Activated T-helper 2 cell treated with anti-CD3 and anti-CD28 coated beads, Interferon-gamma antibody, Interleukin-2, Interleukin-4, amounts not matched to agents 10 μg/mL and 5 μg/mL and 100 μg/mL, durations not matched to agents 14 hours and 24 hours and 36 hours (primary cell): Measurements from ENCODE around the gene RNU1-3. TPM values are rescaled to one million over a fixed set of nuclear protein-coding genes. Genes with fewer than 3 reads are reported as not detected.
"Not testable (repeated sequence)": the region's sequence is repeated elsewhere in the genome, so short reads cannot be mapped to it uniquely, and the experiment has no call there.

Experiments
- DNase-seq: peaks from one replicate; pipeline ENCODE4 v3.0.0; 2021; ENCODE audit warnings: low spot score
- H3K27ac Mint-ChIP-seq: one replicate; pipeline ENCODE4 v1.8.0; 2021; ENCODE audit warnings: mixed read lengths
- H3K27me3 Mint-ChIP-seq: one replicate; pipeline ENCODE4 v1.8.0; 2021; ENCODE audit warnings: low read depth, mixed read lengths
- H3K36me3 Mint-ChIP-seq: one replicate; pipeline ENCODE4 v1.8.0; 2021; ENCODE audit warnings: low read depth, mixed read lengths
- H3K4me1 Mint-ChIP-seq: one replicate; pipeline ENCODE4 v1.8.0; 2021; ENCODE audit warnings: low read depth, mixed read lengths
- H3K4me3 Mint-ChIP-seq: one replicate; pipeline ENCODE4 v1.8.0; 2021; ENCODE audit warnings: low read depth, mild to moderate bottlenecking, moderate library complexity, mixed read lengths
- H3K9me3 Mint-ChIP-seq: one replicate; pipeline ENCODE4 v1.8.0; 2021; ENCODE audit warnings: mixed read lengths
- intact Hi-C: fragments of 100-400 bp; cut with micrococcal nuclease; formaldehyde crosslinking; loops from one replicate; pipeline ENCODE4 v1.15.1; 2023
- total RNA-seq: library from RNA; stranded (reverse); gene quantifications from 2 replicates; pipeline ENCODE4 v1.2.3, GENCODE V29; 2022

RNU1-3 gene
- total RNA-seq, 1 donor from 2014 or later, result 2,369 TPM

DNA sequence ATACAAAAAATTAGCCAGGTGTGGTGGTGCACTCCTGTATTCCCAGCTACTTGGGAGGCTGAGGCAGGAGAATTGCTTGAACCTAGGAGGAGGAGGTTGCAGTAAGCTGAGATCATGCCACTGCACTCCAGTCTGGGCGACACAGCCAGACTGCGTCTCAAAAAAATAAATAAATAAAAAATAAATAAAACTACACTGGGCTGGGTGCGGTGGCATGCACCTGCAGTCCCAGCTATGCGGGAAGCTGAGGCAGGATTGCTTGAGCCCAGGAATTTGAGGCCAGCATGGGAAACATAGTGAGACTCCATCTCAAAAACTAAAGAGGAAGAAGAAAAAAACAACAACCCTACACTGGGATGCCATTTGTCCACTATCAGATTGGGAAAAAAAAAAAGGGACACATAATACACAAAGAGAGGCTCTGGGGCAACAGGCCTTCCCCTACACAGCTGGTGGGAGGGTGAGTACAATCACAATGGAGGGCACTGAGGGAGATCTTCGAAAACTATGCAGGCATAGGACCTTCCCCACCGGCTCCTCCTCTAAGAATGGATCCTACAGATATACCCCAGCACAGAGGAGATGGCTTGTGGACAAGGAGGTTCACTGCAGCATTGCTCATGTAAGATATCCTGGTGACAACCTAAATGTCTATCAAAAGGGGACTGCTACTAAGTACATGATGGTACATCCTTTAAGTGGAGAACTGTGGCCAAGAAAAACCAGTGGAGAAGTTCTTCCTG, 33.0 kb downstream of the RNU1-3 start:
- intact Hi-C loops, DNase-seq, H3K4me3 Mint-ChIP-seq, H3K4me1 Mint-ChIP-seq, H3K27ac Mint-ChIP-seq, H3K27me3 Mint-ChIP-seq, H3K9me3 Mint-ChIP-seq: not testable (repeated sequence)
- peaks cover 43% of the 10 kb centered on the region for H3K36me3 Mint-ChIP-seq

DNA sequence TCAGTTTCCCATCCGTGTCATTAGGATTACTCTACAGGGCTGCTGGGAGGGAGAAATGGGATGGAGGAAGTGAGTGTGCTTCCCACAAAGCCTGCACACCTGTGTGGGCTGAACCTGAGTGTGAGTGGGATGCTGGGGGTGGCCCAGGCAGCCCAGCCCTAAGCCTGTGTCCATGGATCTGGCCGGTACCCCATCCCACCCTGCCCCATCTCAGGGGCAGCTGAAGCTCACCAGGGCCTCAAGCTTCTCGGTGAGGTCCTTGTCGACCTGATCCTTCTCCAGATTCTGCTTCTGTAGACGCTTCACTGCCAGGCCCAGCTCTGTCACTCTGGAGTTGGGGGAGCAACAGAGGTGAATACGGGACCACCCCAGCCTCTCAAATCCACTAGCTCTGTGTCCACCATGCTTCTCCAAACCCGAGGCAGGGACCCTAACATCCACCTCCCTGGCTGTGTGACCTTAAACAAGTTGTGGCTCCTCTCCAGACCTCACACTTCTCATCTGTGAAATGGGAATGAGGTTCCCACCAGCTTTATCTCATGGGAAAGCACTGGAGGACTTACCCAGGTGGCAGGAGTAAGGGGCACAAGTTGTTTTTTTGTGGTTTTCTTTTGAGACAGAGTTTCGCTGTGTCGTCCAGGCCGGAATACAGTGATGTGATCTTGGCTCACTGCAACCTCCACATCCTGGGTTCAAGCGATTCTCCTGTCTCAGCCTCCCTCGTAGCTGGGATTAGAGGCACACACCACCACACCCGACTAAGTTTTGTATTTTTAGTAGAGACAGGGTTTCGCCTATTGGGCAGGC, 34.5 kb downstream of the RNU1-3 start:
- H3K9me3 Mint-ChIP-seq, H3K27me3 Mint-ChIP-seq, H3K4me1 Mint-ChIP-seq, H3K4me3 Mint-ChIP-seq, intact Hi-C loops, H3K27ac Mint-ChIP-seq: not testable (repeated sequence)
- peak; percentile 8 for DNase-seq
- peaks cover 56% of the 10 kb centered on the region for H3K36me3 Mint-ChIP-seq

- DNase-seq, result no peak
- intact Hi-C loops, result no loop called here
- Mint-ChIP-seq H3K36me3 (peaks cover 58% of the 10 kb centered on the region), H3K27me3 (no peaks in the 10 kb centered on the region), H3K9me3 (no peaks in the 10 kb centered on the region), H3K4me1 (no peaks in the 10 kb centered on the region), H3K27ac (no peak overlapping the region), H3K4me3 (no peak overlapping the region)
These were observed 35.3 kb downstream of the RNU1-3 start for GRCh38 chr1:16631248-16632043.

DNA sequence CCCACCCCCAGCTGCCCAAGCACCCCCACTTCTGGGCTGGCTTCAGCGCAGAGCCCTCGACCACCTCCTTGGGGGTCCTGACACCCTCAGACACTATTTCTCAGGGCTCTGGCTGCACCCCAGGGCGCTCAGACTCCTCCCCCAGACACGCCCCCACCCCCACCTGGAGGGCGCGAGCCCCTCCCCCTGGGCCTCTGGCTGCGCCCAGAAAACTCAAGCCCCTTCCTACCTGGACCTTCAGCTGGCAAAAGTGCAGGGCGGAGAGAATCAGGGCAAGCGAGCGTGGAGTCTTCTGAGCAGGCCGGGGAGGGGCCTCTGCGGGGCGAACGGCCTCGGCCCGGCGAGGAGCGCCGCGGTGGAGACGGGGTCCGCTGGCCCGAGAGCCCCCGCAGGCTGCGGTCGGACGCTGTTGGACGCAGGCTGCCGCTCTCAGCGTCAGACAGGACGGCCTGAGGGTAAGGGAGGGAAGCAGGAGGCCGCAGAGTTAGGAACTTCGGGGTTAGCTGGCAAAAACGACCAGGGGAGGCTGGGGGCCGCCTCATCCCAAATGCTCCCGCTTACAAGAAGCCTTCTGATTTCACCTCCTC, 36.0 kb downstream of the RNU1-3 start:
- Mint-ChIP-seq H3K36me3 (peaks cover 65% of the 10 kb centered on the region), H3K9me3 (no peaks in the 10 kb centered on the region), H3K27ac (no peak overlapping the region), H3K4me3 (no peak overlapping the region), H3K4me1 (no peaks in the 10 kb centered on the region), H3K27me3 (no peaks in the 10 kb centered on the region)
- intact Hi-C loops, result no loop called here
- no peak for DNase-seq

DNA sequence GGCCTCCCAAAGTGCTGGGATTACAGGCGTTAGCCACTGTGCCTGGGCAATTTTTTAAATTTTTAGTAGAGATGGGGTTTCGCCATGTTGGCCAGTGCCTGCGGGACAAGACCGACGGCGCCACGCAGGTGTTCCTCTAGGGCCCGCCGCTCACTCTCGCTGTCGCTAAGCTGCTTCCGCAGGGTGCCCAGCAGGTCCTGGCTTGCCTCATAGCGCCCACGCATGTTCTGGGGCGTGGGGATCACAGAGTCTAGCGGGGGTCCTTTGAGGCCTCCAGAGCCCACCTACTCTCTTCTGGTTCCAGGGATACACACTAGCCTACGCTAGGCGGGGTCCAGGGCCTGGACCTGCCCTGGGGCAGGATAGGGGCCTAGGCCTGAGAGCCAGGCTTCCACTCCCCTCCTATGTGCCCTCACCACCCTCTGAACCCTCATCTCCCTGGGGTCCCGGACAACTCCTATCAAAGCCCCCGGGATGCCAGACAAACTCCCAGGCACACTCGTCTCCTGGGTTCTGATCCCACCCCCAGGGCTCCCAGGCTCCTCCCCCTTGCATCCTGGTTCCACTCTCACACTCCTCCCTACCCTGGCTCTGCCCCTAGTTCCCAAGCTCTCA, 36.7 kb downstream of the RNU1-3 start:
- peaks cover 69% of the 10 kb centered on the region for H3K36me3 Mint-ChIP-seq
- H3K4me1 Mint-ChIP-seq, H3K27me3 Mint-ChIP-seq, DNase-seq, H3K27ac Mint-ChIP-seq, H3K9me3 Mint-ChIP-seq, intact Hi-C loops, H3K4me3 Mint-ChIP-seq: not testable (repeated sequence)

DNA sequence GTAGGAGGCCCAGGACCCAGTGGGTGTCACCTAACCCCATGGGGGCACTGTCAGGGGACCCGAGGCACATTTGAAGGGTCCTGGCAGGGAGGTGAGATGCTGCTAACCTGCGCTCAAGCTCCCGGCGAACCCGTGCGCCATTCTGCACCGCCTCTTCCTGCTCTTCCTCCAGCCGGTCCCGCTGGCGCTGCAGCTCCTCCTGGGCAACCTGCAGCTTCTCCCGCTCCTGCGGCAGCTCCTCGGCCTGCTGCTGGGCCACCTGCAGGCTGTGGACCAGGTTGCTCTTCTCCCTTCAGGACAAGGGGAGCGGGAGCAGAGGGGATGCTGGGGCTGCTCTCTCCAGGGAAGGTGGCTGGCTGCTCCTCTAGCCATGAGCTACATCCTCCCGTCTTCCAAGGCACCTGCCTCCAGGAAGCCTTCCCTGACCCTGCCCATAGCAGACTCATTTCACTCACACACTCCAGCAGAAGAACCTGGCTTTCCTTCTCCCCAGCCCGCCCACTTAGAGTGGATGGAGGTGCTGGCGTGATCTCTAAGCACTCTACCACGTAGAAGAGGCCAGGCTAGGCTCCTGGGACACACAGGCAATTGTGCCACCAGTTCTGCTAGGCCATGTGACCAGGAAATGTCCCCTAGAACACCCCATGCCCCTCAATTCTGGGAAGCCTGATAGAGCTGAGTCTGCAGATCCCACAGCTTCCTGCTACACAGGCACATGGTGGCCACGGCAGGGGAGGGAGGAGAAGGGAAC, 38.2 kb downstream of the RNU1-3 start:
- H3K9me3 Mint-ChIP-seq, result no peaks in the 10 kb centered on the region
- intact Hi-C loops, result no loop called here
- H3K36me3 Mint-ChIP-seq, result peaks cover 63% of the 10 kb centered on the region
- no peak overlapping the region for H3K4me3 Mint-ChIP-seq
- DNase-seq, result no peak
- H3K27me3 Mint-ChIP-seq, result no peaks in the 10 kb centered on the region
- no peak overlapping the region for H3K27ac Mint-ChIP-seq
- no peaks in the 10 kb centered on the region for H3K4me1 Mint-ChIP-seq

GRCh38 chr1:16626409-16626983, 40.3 kb downstream of the RNU1-3 start:
- H3K27me3 Mint-ChIP-seq, H3K4me1 Mint-ChIP-seq, H3K9me3 Mint-ChIP-seq, intact Hi-C loops, H3K4me3 Mint-ChIP-seq, DNase-seq, H3K27ac Mint-ChIP-seq: not testable (repeated sequence)
- H3K36me3 Mint-ChIP-seq, result peaks cover 48% of the 10 kb centered on the region

DNA sequence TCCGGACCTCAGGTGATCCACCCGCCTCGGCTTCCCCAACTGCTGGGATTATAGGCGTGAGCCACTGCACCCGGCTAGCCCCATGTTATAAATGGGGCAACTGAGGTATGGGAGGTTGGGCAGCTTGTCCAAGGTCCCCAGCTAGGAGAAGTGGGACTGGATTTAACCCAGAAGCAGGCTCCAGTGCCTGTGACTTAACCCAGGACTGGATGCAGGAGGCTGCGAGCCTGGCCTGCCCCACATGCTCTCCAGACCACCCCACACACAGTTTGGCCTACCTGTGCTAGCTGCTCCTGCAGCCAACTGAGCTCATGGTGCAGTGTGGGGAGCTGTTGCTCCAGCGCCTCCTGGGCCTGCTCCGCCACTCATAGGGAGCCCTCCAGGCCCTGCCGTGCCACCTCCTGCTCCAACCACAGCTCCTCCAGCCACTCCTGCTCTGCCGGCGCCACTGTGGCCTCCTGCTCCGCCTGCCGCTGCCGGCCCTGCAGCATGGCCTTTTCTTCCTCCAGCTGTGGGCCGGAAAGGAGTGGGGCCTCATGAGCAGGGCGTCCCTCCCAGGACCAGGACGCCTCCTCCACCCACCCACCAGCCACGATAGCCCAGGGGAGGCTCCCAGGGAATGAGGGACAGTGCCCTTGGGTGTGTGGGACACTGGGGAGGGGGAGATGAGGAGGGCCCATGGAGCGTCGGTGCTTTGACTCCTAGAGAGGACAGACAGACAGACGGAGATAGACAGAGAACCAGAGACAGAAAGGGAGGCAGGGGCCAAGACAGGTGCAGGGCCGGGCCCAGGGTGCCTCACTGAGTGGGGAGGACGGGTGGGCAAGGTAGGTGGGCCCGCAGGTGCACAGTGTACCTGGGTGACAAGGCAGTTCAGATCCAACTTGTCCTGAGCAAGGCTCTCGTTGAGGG, 41.0 kb downstream of the RNU1-3 start:
- intact Hi-C loops, result loop anchor here (2.0 kb wide), 2 partner anchors 15 to 19 kb away; no protein-coding TSS in a partner anchor
- Mint-ChIP-seq H3K4me1 (no peaks in the 10 kb centered on the region), H3K27ac (no peak overlapping the region), H3K4me3 (no peak overlapping the region), H3K36me3 (peaks cover 43% of the 10 kb centered on the region), H3K9me3 (no peaks in the 10 kb centered on the region), H3K27me3 (no peaks in the 10 kb centered on the region)
- DNase-seq, result no peak

DNA sequence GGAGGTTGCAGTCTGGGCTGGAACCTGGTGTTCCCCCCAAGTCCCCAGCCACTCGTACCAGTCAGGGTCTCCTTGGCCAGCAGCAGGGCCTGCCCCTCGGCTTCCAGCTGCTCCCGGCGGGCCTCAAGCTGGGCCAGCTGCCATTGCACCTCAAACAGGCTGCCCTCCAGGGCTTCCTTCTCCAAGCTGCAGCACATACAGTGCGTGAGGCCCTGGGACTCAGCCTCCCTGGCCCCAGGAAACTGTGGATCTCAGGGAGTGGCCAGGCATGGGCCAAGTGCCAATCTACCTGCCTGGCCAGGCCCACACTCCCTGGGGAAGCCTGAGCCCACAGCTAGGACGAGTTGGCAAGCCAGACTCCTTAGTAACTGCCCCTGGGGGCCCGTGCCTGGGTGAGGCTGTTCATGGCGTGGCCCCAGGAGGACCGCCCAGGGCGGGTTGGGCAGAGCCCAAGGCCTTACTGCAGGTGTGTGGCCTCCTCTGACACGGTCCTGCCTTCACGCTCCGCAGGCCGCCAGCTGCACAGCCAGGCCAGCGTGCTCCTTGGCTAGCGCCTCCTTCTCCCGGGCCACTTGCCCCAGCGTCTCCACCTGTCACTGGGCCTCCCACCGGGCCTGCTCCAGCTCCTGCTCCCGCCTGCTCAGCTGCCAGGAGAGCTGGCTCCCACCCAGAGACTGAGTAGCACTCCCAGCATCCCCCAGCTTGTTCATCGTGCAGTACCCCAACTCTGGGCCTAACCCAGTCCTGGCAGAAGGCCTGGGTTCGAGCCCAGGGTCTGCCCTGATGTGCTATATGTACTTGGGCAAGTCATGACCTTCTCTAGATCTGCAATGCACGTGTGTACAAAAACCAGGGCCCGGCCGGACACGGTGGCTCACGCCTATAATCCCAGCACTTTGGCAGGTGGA, 42.7 kb downstream of the RNU1-3 start:
- H3K4me1 Mint-ChIP-seq, H3K27me3 Mint-ChIP-seq, H3K4me3 Mint-ChIP-seq, H3K9me3 Mint-ChIP-seq, H3K27ac Mint-ChIP-seq, DNase-seq: not testable (repeated sequence)
- intact Hi-C loops, result loop anchor here (2.0 kb wide), 2 partner anchors 13 to 21 kb away; no protein-coding TSS in a partner anchor
- H3K36me3 Mint-ChIP-seq, result peaks cover 31% of the 10 kb centered on the region

DNA sequence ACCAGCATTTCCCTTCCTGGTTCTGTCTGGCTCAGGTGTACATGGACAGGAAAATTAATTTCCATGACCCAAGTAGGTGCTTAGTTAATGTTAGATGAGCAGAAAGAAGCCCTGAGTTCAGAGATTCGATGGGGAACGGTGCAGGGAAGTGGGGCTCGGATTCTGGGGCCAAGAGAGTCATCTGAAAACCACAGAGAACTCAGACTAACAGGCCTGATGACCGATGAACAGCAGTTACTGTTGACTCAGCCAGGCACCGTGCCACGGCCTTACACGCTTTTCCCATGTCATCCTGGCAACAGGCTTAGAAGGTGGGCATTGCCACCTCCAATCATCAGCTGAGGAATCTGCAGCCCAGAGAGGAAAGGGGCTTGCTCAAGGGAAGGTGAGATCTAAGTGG, 43.4 kb downstream of the RNU1-3 start:
- H3K27me3 Mint-ChIP-seq, DNase-seq, H3K4me1 Mint-ChIP-seq, intact Hi-C loops, H3K4me3 Mint-ChIP-seq, H3K9me3 Mint-ChIP-seq, H3K27ac Mint-ChIP-seq: not testable (repeated sequence)
- H3K36me3 Mint-ChIP-seq, result peaks cover 25% of the 10 kb centered on the region
